ENCODE results near the gene ADARB2.
"Not testable (repeated sequence)": the region's sequence is repeated elsewhere in the genome, so short reads cannot be mapped to it uniquely, and the experiment has no call there.

Gene ADARB2

DNA sequence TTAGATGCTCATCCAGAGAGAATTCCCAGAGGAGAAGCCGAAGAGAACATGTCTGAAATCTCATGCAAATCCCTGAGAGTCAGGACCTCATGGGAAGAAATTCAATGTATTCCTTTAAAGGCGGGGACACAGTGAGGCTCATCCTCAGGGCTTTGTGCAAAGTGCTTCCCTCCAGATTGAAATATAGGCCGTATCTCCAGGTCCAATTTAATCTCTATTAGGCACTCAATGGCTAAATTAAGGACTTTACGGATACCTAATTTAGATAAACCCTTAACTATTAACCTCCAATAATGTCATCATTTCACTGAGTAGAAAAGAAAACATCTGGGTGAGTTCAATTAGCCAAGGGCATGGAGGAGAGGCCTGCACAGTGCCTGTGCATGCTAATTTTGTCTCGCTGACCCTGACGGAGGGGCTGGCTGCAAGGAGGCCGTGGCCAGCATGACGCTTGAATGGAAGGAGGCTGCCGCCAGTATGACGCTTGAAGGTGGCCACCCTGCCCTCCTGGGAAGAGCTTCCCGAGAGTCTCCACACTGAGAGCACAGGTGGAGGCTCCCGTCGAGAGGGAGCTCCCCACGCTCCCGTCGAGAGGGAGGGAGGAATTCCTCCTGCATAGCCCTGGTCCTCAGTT lies 287.6 kb downstream of the ADARB2 start:
- DNase-seq (ENCODE audit: low read depth in 2 of 3, low spot score in 1 of 3), result no peak

GRCh38 chr10:1449021-1449420 lies 288.3 kb downstream of the ADARB2 start:
- no peak for DNase-seq (ENCODE audit: low read depth in 2 of 3, low spot score in 1 of 3)

DNA sequence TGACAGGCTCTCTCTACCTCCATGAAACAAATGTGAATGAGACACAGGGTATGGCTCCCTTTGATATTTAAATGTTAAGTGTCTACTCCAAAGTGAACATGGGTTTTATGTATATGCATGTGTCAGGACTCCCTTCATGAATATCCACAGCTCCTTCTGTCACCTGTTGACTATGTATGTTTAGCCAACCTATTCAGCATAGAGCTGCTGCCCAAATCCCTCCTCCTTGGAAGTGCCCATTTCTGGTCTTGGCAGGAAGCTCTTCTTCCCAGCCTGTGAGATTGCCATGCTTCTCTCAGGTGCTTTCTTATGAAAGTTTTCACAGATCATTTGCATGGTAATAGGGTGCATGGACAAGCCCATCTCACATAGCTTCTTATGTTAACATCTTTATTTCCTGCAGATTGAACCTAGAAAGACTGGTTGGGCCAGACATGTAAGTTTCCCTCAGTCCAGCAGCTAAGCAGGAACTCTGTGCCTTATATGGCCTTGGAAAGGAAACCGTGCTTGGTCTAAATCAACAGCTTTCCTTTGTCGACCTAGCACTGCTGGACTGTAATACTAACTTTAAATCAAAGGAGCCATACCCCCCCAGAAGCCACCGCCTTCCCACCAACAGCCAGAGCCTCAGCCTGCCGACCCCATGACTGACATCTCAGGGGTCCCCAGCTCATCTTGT lies 288.9 kb downstream of the ADARB2 start:
- DNase-seq (ENCODE audit: low read depth in 2 of 3, low spot score in 1 of 3), result no peak

DNA sequence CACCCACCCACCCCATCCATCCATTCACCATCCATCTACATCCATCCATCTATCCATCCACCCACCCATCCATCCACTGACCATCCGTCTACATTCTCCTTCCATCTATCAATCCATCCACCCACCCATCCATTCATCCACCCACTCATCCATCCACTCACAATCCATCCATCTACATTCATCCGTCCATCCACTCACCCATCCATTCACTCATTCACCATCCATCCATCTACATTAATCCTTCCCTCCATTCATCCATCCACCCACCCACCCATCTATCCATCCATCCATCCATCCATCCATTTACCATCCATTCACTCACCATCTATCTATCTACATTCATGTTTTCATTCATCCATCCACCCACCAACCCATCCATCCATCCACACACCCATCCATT lies 292.5 kb downstream of the ADARB2 start:
- DNase-seq (ENCODE audit: low read depth in 2 of 3, low spot score in 1 of 3), result no peak

GRCh38 chr10:1440897-1441296 lies 296.4 kb downstream of the ADARB2 start:
- DNase-seq (ENCODE audit: low read depth in 2 of 3, low spot score in 1 of 3), result no peak

DNA sequence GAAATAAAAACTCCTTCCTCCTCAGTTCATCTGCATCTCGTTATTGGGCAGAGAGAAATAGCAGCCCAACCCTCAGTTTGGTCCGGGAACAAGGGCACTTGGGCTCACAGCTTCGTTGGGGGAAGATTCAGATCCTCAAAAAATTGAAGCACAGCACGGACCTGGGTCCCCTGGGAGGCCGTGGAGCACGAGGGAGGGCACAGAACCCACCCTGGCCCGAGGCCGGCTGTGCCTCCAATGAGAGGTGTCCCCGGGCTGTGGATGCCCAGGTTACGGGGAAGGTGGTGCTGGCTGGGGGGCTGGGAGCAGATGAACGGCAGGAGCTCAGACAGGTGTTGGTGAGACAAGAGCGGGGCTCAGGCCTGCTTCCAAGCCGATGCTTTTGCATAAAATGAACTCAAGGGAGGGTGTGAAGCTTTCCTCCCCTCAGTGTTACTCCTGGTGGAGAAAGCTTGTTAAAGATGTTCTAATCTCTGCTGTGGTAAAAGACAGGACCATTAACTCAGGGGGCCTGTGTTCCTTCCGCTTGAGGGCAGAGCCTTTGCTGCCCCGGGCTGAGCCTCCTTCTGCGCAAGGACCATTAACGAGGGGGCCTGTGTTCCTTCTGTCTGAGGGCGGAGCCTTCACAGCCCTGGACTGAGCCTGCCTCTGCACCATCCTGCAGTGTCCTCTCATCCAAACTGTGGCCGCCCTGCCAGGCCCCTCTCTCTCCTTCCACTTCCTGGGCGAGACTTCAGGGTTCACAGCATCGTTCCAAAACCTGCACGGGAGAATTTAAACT lies 302.2 kb downstream of the ADARB2 start:
- DNase-seq (ENCODE audit: low read depth in 2 of 3, low spot score in 1 of 3), result no peak

- no peak for DNase-seq (ENCODE audit: low read depth in 2 of 3, low spot score in 1 of 3)
Measured at GRCh38 chr10:1434202-1434601, 303.1 kb downstream of the ADARB2 start.

DNA sequence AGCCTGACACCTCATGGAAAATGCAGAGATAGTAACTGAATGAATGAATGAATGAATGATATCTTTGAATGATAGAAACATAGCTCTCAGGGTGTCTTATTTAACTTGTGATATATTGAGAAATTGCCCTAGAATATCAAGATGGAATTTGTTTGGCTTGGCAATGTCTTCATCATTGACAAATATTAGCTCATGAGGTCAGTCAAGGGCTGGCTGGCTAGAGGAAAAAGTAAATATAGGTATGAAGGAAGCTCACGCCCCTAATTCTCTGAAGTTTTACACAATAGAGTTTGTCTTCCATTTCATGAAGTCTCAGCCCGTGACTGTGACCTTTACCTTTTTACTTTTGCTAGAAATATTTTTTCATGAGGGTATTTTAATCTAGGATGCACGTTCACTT lies 305.2 kb downstream of the ADARB2 start:
- no peak for DNase-seq (ENCODE audit: low read depth in 2 of 3, low spot score in 1 of 3)

DNA sequence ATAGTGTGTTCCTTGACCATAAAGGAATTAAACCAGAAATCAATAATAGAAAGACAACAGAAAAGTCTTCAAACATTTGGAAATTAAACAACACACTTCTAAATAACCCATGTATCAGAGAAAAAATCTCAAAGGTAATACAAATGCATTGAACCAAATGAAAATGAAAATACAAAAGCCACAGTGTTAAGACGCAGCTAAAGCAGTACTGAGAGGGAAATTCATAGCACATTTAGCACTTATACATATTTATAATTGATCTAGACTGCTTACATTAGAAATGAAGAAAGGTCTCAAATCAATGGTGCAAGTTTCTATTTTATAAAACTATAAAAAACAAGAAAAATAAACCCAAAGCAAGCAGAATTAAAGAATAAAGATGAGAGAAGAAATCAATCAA lies 306.1 kb downstream of the ADARB2 start:
- no peak for DNase-seq (ENCODE audit: low read depth in 2 of 3, low spot score in 1 of 3)

DNA sequence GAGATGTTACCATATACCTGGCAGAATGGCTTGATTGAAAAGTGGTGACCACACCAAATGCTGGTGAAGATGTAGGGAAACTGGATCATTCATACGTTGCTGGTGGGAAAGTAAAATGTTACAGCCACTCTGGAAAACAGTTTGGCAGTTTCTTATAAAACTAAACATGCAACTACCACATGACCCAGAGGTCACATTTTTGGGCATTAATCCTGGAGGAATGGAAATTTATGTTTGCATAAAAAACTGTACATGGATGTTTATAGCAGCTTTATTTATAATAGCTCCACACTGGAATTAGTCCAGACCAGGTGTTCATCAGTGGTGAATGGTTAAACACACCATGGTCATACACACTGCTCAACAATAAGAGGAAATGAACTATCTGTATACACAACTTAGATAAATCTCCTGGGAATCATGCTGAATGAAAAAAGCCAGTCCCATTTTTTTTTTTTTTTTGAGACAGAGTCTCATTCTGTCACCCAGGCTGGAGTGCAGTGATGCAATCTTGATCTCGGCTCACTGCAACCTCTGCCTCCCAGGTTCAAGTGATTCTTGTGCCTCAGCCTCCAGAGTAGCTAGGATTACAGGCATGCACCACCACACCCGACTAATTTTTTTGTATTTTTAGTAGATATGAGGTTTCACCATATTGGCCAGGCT lies 309.7 kb downstream of the ADARB2 start:
- not testable (repeated sequence) for DNase-seq (ENCODE audit: low read depth in 2 of 3, low spot score in 1 of 3)

DNA sequence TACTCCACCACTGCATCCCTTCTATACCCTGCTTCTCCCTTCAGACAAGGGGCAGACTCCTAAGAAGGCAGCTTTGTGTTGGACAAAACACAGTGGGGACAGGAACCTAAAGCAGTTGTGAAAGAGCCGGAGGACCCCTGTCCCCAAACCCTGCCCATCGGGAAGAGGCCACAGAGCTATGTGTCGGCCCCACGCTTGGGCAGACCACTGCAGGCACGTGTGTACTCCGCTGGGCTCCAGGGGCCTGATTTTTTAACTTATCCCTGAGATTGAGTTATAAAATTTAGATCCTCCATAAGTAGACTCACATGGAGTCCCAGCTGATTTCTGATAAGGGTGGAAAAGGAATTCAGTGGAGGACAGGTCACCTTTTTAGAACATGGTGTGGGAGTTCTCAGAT lies 310.5 kb downstream of the ADARB2 start:
- no peak for DNase-seq (ENCODE audit: low read depth in 2 of 3, low spot score in 1 of 3)

- DNase-seq (ENCODE audit: low read depth in 2 of 3, low spot score in 1 of 3), result no peak
Measured at GRCh38 chr10:1425879-1426278, 311.4 kb downstream of the ADARB2 start.

- DNase-seq (ENCODE audit: low read depth in 2 of 3, low spot score in 1 of 3), result no peak
Measured at GRCh38 chr10:1424648-1425047, 312.7 kb downstream of the ADARB2 start.

DNA sequence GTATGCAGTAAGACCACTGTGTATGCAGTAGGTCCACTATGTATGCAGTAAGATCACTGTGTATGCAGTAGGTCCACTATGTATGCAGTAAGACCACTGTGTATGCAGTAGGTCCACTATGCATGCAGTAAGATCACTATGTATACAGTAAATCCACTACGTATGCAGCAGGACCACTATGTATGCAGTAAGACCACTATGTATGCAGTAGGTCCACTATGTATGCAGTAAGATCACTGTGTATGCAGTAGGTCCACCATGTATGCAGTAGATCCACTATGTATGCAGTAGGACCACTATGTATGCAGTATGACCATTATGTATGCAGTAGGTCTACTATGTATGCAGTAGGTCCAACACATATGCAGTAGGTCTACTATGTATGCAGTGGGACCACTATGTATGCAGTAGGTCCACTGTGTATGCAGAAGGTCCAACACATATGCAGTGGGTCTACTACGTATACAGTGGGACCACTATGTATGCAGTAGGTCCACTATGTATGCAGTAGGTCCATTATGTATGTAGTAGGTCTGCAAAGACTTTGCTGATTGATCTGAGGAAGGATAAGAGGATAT lies 313.6 kb downstream of the ADARB2 start:
- DNase-seq (ENCODE audit: low read depth in 2 of 3, low spot score in 1 of 3), result no peak

DNA sequence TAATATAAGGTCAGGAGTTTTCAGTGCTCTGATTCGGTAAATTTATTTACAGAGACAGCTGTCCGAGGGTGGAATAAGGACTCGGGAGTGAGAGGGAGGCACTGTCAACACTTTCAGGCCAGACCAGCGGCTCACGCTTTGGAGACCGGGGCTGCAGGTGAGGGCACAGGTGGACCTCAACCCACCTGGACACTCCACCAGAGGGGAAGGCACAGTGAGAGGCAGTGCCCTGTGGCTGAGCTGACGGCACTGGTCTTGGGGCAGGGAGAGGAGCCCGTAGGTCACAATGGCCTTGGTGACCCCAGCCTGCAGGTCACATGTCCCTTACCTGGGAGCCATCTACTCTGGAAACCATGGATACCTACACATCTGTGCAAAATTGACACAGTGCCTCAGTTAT lies 315.1 kb downstream of the ADARB2 start:
- no peak for DNase-seq (ENCODE audit: low read depth in 2 of 3, low spot score in 1 of 3)

- DNase-seq (ENCODE audit: low read depth in 2 of 3, low spot score in 1 of 3), result peak; percentile 45 to 52 (median 49)
Measured at GRCh38 chr10:1420661-1421362, 316.5 kb downstream of the ADARB2 start.

DNA sequence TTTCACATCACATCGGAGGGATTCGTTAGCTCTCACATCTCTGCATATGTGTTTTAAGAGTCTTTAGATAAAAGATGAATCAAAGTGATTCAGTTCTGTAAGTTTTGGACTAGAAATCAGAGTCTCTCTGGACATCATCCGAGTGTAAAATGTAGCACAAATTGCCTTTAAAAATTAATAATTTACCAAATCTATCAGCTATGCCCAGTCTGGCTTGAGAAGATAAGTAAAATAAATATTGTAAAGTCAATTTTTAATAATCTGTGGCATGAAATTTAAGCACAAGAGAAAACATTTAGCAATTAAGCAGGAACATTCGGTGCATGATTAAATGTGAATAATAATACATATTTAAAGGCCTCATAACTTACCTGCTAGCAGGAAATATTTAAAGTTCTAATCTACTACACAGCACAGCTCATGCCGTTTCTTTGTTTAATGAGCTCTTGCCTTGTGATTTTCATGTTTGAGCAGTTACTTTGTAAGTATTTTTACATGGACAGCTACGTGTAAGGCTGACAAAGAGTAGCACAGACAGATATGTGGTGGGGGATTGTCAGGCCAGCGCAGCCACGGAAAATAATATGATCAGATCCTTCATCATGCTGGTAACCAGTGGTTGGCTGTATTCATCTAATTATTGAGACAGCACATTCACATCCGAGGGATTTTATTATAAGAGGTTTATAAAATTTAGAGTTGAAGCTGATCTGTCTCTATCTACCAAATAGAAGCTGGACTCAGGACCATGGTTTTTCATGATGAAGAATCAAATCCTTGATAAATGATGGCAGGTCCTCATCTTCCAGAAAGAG lies 317.3 kb downstream of the ADARB2 start:
- DNase-seq (ENCODE audit: low read depth in 2 of 3, low spot score in 1 of 3), result no peak

DNA sequence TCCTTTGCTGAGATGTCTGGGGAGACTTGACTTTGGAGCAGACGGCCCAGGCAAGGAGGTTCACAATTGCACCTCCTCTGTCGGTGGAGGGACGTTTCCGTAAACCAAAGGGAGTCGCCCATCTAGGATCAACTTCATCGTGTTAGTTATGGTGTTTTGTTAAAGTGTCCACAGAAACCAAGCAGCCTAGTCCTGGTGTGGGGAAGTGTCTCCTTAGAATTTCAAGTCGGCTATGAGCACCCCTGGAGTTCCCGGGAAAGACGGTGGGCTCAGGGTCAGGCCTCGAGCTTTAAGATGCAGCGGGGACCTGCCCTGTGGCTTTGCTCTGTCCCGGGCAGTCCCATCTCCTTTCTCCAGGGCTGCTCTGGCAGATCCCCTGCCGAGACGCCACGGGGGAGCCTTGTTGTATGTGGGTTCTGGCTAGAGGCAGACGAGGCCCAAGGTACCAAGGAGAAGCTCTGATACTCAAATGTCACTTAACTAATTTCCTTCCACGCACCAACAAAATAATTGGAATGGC lies 319.2 kb downstream of the ADARB2 start:
- DNase-seq (ENCODE audit: low read depth in 2 of 3, low spot score in 1 of 3), result no peak

GRCh38 chr10:1417574-1417973 lies 319.8 kb downstream of the ADARB2 start:
- DNase-seq (ENCODE audit: low read depth in 2 of 3, low spot score in 1 of 3), result no peak
